NCI-H2171 treated with DMSO at 0.1 percent for 48 hours (cell line): Measurements from ENCODE around the gene RBM41.

Experiments used
- DNase-seq: peaks from one replicate; lab custom pipeline; 2025; lab: John Stamatoyannopoulos, UW

The RBM41 gene

GRCh38 chrX:107025545-107025944, 93.1 kb downstream of the RBM41 start:
- peak; percentile 15 for DNase-seq

- DNase-seq: peak; percentile 1
Measured at GRCh38 chrX:107014936-107015335, 103.7 kb downstream of the RBM41 start.
